ENCODE data around the gene GDPD2.

The GDPD2 gene

DNA sequence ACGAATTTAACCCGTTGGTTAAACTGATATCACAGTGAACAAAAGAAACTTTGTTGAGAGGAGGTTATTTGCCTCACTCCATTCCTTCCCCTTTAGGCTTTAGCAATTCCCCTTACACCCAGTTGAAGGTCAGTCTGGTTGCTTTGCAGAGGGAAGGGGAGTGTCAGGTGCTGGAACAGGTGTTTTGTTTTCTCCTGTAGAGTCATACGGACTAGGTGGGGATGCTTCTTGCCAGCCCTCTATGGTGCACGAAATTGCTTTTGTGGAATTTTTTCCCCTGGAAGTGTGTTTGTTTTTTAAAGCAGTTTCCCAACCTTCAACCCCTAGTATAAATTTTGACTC is 54.6 kb downstream of the GDPD2 start:
- no peak for DNase-seq

DNA sequence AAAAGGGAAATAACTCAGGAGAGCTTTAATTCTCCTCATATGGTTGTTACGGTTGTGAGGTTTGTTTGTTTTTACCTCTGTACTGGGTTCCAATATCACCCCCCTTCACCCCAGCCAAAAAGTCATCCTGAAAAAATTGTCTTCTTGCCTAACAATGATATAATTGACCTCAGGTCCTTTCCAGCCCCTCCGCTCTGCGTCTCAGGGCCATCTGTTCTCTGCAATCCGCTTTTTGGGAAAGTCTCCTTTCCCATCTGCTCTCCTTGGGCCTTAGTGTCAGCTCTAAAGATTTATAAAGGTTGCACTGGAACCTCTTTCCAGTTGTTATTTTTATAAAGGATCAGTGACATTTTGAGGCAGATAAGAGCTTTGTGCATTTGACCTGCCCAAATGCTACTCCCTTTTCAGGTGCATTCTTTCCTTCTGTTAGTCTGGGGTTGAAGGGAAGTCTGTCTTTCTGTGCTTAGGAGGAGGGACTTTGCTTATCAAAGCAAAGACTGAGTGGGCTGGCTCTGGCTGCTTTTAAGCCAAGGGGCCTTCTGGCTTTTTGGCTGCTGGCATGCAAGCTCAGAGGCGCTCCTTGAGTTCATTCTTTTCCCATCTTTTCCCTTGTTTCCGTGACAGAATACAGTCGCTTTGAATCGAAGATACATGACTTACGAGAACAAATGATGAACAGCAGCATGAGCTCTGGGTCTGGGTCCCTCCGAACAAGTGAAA is 55.6 kb downstream of the GDPD2 start:
- DNase-seq: no peak

DNA sequence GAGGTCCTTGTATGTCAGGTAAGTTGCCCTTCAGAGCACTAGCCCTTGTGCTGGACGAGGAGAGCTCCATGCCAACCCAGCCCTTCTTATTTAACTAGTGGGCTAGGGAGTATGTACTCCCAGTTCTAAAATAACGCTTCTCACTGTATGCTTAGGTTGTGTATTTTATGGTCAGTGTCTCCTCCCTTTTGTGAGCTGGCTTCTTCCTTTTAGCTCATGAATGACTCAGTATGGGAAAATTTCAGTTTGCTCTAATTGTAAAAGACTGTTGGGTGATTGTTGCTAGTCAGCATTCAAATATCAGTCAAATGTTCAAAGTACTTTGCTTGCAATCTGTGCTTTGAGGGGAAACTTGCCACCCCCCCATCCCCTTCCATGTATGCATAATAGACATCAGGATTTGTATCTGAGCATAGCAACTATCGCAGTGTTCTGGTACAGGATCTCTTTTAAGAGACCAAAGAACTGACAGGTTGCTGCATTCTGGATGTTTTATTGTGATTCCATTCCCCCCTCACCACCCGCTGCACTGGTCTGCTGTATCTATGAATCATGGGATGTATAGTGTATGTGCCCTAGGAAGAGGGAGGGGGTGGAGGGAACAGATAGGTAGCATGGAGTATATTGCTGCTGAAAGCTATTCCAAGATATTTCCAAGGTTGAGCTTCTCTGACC is 56.3 kb downstream of the GDPD2 start:
- DNase-seq: no peak

DNA sequence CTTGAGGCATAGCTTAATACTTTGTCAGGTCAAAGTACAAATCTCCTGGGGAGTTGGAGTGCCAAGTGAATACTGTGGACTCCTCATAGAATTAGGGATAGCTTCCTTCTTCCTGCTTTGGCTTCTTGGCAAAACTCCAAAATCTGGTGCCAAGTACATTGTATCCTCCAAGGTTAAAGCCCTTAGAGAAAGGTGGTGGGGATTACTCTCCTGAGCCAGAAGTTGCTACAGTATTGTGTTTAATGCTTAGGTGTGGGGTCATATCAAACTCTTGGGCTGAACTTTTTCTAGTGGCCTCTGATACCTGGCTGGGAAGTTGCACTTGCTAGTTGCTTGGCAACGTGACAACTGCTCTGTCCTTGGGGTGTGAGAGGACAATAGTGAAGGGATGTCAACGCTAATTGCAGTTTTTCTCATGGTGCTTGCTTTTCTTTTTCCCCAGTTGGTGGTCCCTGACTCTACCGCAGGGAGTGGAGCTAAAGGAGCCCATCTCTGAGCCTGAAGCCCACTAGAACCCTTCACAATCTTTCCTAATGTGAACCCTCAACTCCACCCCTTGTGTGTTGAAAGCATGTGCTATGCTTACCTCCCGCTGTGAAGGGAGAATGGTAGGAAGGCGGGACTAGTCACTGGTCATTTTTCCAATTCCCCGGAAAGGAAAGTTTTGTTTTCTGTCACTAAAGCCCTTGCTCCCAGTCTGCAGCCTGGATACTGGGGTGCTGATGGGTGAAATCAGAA is 57.0 kb downstream of the GDPD2 start:
- no peak for DNase-seq

DNA sequence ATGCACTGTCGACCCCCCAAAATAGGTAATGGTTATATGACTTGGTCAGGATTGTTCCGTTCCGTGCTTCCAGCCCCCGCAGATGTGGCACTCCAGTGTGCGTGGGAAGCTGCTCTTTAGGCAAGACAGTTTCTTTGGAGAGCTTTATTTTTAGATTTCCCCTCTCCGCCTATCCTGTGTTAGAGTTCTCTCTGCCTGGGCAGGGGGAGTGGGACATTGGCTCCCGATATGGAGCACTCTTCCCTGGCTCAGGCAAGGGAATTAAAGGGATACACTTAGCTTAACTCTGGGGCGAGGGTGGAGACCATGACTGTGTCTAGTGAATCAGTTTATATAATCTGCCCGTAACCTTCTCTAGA is 57.5 kb downstream of the GDPD2 start:
- no peak for DNase-seq

- DNase-seq: peak; percentile 20
These were observed 58.6 kb downstream of the GDPD2 start for GRCh38 chrX:70481471-70482270.

GRCh38 chrX:70482300-70482699 is 59.2 kb downstream of the GDPD2 start:
- DNase-seq: no peak

All from NCI-H2107 (cell line).